Activated T-helper 2 cell treated with anti-CD3 and anti-CD28 coated beads, Interferon-gamma antibody, Interleukin-2, Interleukin-4, amounts not matched to agents 10 μg/mL and 5 μg/mL and 100 μg/mL, durations not matched to agents 14 hours and 24 hours and 36 hours (primary cell): ENCODE data around the gene FZD10. TPM values are rescaled to one million over a fixed set of nuclear protein-coding genes. Genes with fewer than 3 reads are reported as not detected.

Experiments
- DNase-seq: peaks from one replicate; pipeline ENCODE4 v3.0.0; 2021; ENCODE audit warnings: low spot score
- H3K27ac Mint-ChIP-seq: one replicate; pipeline ENCODE4 v1.8.0; 2021; ENCODE audit warnings: mixed read lengths
- H3K27me3 Mint-ChIP-seq: one replicate; pipeline ENCODE4 v1.8.0; 2021; ENCODE audit warnings: low read depth, mixed read lengths
- H3K36me3 Mint-ChIP-seq: one replicate; pipeline ENCODE4 v1.8.0; 2021; ENCODE audit warnings: low read depth, mixed read lengths
- H3K4me1 Mint-ChIP-seq: one replicate; pipeline ENCODE4 v1.8.0; 2021; ENCODE audit warnings: low read depth, mixed read lengths
- H3K4me3 Mint-ChIP-seq: one replicate; pipeline ENCODE4 v1.8.0; 2021; ENCODE audit warnings: low read depth, mild to moderate bottlenecking, moderate library complexity, mixed read lengths
- H3K9me3 Mint-ChIP-seq: one replicate; pipeline ENCODE4 v1.8.0; 2021; ENCODE audit warnings: mixed read lengths
- intact Hi-C: fragments of 100-400 bp; cut with micrococcal nuclease; formaldehyde crosslinking; loops from one replicate; pipeline ENCODE4 v1.15.1; 2023
- total RNA-seq: library from RNA; stranded (reverse); gene quantifications from 2 replicates; pipeline ENCODE4 v1.2.3, GENCODE V29; 2022

Gene FZD10
- total RNA-seq, 1 donor from 2014 or later: not detected

DNA sequence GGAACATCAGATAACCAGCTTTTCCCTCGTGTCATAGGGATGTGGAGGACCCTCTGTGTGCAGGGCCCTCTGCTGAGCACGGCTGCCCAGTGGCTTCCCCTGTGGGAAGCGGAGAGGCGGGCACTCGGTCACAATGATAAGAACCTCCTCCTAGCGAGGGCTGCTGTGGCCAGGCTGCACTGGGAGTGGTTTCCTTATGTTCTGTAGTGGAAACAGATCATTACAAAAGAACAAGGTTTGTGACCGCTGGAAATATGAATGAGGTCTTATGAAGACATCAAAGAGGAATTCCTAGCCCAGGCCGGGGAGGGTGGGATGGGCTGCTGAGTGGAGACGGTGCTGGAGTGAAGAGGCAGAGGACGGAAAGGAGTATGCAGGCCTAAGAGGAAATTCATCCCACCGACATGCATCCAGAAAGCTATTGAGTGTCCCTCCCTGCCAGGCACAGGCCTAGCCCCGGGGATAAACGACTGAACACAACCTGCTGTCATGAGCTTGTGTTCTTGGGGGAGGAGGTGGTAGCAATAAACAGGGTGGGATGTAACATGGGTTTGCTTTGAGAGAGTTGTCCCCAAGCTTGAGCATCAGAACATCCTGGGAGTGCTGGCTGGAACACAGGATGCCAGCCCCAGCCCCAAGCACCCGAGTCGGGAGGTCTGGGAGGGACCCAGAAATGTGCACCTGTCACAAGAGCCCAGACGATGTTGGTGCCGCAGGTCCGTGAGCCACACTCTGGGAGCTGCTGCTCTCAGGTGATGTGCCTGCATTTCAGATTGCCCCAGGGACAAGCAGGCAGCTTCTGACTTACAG, 37.5 kb downstream of the FZD10 start:
- DNase-seq: no peak
- Mint-ChIP-seq H3K4me3 (no peak overlapping the region), H3K27ac (no peak overlapping the region), H3K9me3 (no peaks in the 10 kb centered on the region), H3K4me1 (no peaks in the 10 kb centered on the region), H3K27me3 (no peaks in the 10 kb centered on the region), H3K36me3 (no peaks in the 10 kb centered on the region)
- intact Hi-C loops: no loop called here

DNA sequence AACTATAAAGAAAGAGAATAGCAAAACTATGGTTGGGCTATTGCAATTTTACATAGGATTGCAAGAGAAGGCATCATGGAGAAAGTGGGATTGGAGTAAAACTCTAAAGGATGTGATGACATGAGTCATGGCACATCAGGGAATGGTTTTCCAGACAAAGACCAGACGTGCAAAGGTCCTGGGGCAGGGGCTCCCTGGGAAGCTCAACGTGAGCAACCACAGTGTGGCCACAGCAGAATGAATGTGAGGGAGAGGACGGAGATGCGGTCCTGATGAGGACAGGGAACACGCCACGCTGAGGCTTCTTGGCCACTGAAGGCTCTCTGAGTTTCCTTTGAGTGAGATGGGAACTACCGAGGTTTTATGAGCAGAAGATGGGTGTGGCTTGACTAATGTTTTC, 38.2 kb downstream of the FZD10 start:
- H3K4me3 Mint-ChIP-seq: no peak overlapping the region
- no peak for DNase-seq
- H3K9me3 Mint-ChIP-seq: no peaks in the 10 kb centered on the region
- H3K36me3 Mint-ChIP-seq: no peaks in the 10 kb centered on the region
- intact Hi-C loops: no loop called here
- H3K4me1 Mint-ChIP-seq: no peaks in the 10 kb centered on the region
- H3K27ac Mint-ChIP-seq: no peak overlapping the region
- H3K27me3 Mint-ChIP-seq: no peaks in the 10 kb centered on the region

DNA sequence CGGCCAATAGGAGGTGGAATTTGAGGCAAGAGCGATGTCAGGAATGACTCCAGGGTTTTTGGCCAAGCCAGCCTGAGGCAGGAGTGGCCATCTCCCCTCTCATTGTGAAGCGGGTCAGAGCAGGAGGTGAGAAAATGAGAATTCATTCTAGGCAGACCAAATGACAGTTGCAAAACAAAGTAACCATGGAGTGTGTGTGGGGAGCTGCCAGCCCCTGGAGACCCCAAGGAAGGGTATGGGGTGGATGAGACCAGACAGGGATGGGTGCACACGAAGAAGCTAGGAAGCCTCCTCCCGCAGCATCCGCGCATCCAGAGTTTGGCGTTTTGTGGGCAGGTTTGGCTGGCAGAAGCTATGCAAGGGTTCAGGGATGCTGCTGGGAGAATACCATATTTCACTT, 38.8 kb downstream of the FZD10 start:
- Mint-ChIP-seq H3K9me3 (no peaks in the 10 kb centered on the region), H3K27me3 (no peaks in the 10 kb centered on the region), H3K4me1 (no peaks in the 10 kb centered on the region)

DNA sequence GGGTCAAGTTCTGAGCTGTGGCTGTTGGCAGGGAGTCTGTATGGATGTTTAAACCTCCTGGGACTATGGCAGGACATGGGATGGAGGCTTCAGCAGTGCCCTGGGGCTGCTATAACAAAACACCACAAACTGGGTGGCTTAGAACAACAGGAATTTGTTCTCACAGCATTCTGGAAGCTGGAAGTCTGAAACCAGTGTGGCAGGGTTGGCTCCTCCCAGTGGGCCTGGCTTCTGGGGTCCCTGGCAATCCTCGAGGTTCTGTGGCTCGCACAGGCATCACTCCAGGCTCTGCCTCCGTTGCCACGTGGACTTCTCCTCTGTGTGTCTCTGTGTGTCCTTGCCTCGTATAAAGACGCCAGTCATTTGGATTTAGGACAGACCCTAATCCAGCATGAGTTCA, 39.9 kb downstream of the FZD10 start:
- DNase-seq: no peak
- Mint-ChIP-seq H3K4me3 (no peak overlapping the region), H3K27ac (no peak overlapping the region), H3K27me3 (no peaks in the 10 kb centered on the region), H3K36me3 (no peaks in the 10 kb centered on the region), H3K9me3 (no peaks in the 10 kb centered on the region), H3K4me1 (no peaks in the 10 kb centered on the region)
- intact Hi-C loops: no loop called here

More for the DNA sequence above, 38.8 kb downstream of the FZD10 start:
- Mint-ChIP-seq H3K36me3 (no peaks in the 10 kb centered on the region), H3K27ac (no peak overlapping the region), H3K4me3 (no peak overlapping the region)
- intact Hi-C loops: no loop called here
- DNase-seq: no peak

DNA sequence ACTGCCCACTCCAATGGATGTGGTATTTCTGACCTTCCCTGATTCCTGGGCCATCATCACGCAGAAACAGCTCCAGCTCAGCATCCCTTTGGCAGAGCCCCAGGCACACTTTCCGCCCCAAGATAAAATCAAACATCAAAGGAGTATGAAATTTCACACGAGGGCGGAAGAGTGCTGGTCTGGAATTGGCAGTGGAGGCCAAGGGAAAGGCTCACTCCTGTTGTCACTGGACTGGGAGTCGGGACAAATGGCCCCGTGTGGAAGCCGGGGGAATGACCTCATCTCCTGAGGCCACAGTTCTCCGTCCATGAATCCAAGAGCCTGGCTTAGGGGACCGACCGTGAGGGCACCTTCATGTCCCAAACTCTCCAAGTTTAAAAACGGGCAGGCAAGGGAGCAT, 40.9 kb downstream of the FZD10 start:
- no peak for DNase-seq
- H3K36me3 Mint-ChIP-seq: no peaks in the 10 kb centered on the region
- no peak overlapping the region for H3K27ac Mint-ChIP-seq
- no peaks in the 10 kb centered on the region for H3K27me3 Mint-ChIP-seq
- H3K9me3 Mint-ChIP-seq: peaks cover 4% of the 10 kb centered on the region
- intact Hi-C loops: no loop called here
- H3K4me1 Mint-ChIP-seq: no peaks in the 10 kb centered on the region
- no peak overlapping the region for H3K4me3 Mint-ChIP-seq

DNA sequence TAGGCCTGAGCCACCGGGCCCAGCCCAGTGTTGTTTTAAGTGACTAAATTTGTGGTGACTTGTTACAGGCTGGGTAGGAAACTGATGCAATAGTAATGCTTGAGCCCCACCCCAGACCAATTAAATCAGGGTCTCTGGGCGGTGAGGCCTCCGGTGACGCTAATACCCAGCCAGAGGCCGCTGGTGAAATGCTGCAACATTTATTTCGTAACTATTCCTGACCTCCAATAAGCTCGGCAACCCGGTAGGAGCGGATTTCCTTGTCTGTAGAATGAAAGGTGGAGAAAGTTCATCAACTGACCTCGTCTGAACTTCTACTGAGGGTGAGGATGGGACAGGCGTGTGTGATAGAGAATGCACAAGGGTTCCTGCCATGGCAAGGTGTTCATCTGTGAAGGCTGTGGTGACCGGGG, 42.3 kb downstream of the FZD10 start:
- no peak overlapping the region for H3K27ac Mint-ChIP-seq

DNA sequence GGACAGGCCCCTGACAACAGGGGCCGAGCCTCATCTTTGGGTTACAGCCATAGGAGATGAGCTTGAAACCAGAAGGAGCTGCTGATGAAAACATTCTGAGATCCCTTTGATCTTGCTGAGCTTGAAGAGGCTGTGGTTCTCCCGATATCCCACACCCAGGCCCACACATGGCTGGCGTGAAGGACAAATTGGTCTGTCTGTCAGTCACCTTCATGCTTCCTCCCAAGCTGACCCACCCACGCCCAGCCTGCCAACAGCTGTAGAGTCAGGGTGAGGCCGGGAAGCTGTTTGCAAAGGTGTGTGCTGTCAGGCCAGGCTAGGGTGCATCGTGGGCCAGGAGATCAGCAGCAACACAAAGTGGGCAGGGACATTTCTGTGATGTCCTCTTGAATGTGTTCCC, 43.2 kb downstream of the FZD10 start:
- Mint-ChIP-seq H3K36me3 (no peaks in the 10 kb centered on the region), H3K4me1 (no peaks in the 10 kb centered on the region), H3K27me3 (no peaks in the 10 kb centered on the region), H3K27ac (no peak overlapping the region), H3K4me3 (no peak overlapping the region), H3K9me3 (peaks cover 4% of the 10 kb centered on the region)
- no peak for DNase-seq
- intact Hi-C loops: no loop called here

More for the DNA sequence above, 42.3 kb downstream of the FZD10 start:
- Mint-ChIP-seq H3K4me1 (no peaks in the 10 kb centered on the region), H3K27me3 (no peaks in the 10 kb centered on the region), H3K9me3 (peaks cover 4% of the 10 kb centered on the region), H3K36me3 (no peaks in the 10 kb centered on the region), H3K4me3 (no peak overlapping the region)
- no peak for DNase-seq
- intact Hi-C loops: no loop called here

DNA sequence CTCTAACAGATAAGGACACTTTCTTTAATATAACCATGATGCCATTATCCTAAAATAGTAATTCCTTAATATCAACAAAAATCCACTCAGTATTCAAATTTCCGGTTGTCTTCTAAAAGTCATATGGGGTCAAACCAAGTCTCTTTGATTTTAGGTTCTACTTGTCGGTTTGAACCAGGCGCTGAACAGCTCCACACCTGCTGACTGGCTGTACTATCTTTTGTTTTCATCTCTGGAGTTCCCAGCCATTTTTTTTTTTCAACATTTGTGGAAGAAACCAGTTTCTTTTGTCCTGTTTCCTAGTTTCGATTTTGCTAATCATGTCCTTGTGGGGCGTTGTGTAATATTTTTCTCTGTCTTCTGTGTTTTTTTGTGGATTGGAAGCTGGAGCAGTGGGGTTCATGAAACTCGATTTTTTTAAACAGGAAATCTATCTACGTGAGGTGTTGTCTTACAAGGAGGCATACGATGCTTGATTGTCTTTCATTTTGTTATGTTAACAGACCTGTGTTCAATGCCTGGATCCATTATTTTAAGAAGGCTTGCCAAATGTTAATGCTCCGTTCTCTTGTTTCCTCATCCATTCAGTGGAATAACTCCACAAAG, 50.2 kb downstream of the FZD10 start:
- intact Hi-C loops: no loop called here
- H3K27ac Mint-ChIP-seq: no peak overlapping the region
- H3K9me3 Mint-ChIP-seq: peaks cover 6% of the 10 kb centered on the region
- H3K4me3 Mint-ChIP-seq: no peak overlapping the region
- no peak for DNase-seq
- H3K36me3 Mint-ChIP-seq: no peaks in the 10 kb centered on the region
- H3K4me1 Mint-ChIP-seq: no peaks in the 10 kb centered on the region
- H3K27me3 Mint-ChIP-seq: no peaks in the 10 kb centered on the region

DNA sequence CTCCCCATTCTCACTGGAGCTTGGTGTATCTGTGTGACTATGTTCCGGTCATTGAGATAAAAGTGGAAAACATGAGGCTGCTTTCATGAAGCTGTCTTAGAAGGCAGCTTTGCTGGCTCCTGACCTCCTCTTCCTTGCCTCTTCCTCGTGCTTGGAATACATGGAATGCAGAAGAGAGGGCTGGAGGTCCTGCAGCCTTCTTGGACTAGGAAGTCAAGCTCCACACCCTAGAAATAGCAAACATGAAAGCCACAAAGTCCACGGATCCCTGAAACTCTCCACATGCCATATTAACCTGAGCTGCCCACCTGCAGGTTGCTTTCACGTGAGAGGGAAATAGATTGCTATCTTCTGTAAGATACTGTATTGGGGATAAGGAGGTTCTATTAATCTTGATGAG, 51.0 kb downstream of the FZD10 start:
- Mint-ChIP-seq H3K4me3 (no peak overlapping the region), H3K9me3 (peaks cover 4% of the 10 kb centered on the region), H3K36me3 (no peaks in the 10 kb centered on the region), H3K4me1 (no peaks in the 10 kb centered on the region), H3K27me3 (no peaks in the 10 kb centered on the region), H3K27ac (no peak overlapping the region)
- no peak for DNase-seq
- intact Hi-C loops: no loop called here

DNA sequence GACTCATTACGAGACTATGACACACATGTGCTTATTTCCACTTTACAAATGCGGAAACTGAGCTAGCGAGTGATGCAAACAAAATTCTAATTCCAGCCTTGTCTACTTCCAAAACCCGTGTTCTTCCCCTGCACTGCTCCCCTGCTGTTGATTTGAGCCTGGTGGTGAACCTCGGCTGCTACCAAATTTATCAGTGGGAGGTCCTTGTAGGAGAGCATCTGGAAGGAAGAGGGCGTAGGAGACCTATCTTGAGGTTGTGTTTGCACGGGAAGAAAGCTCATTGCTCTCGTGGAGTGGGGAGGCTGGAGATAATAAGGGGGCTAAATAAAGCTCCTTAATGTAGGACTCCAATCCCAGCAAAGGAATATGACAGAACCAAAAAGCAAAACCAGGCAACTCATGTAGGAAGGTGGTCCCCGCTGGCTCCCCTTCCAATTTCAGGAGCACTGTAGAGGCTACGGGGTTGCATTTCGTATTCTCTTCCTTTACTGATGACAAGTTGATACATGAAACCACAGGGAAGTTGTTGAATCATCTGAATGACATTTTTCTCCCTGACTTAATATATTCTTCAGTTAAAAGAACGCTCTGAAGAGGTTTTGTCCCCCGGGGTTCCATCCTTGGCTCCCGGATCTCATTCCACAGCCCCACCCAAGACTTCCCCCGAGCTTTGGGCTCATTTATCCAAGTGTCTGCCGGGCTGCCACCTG, 52.6 kb downstream of the FZD10 start:
- Mint-ChIP-seq H3K9me3 (peaks cover 9% of the 10 kb centered on the region), H3K4me3 (no peak overlapping the region), H3K4me1 (no peaks in the 10 kb centered on the region), H3K36me3 (no peaks in the 10 kb centered on the region), H3K27me3 (no peaks in the 10 kb centered on the region), H3K27ac (no peak overlapping the region)
- no peak for DNase-seq
- intact Hi-C loops: no loop called here

Other genes with a start within 250 kb of the FZD10 start
- gene PIWIL1, start 175.4 kb downstream of the FZD10 start, total RNA-seq: not detected in 2 replicates